Sigmoid colon (tissue), 7 donors: ENCODE results near the gene ROCK1. TPM values are rescaled to one million over a fixed set of nuclear protein-coding genes. Genes with fewer than 3 reads are reported as not detected.

ENCODE experiments used
- DNase-seq: peaks from one replicate; pipeline ENCODE4 v3.0.0-alpha.2; 2019
- H3K27ac ChIP-seq, 4 donors: fragments of 200-600 bp; sonication (generic); one replicate each; pipeline ENCODE4 v1.5.1; 2016 to 2019; ENCODE audit warnings: mild to moderate bottlenecking in 1 of 4
- H3K27me3 ChIP-seq, 3 donors: fragments of 200-600 bp; sonication (generic); one replicate each; pipeline ENCODE4 v1.5.1; 2019; ENCODE audit warnings: mild to moderate bottlenecking in 1 of 3
- H3K36me3 ChIP-seq, 4 donors: fragments of 200-600 bp; sonication (generic); one replicate each; pipeline ENCODE4 v1.5.1; 2016 to 2019
- H3K4me1 ChIP-seq, 4 donors: fragments of 200-600 bp; sonication (generic); one replicate each; pipeline ENCODE4 v1.5.1; 2017 to 2019
- H3K4me3 ChIP-seq, 4 donors: fragments of 200-600 bp; sonication (generic); one replicate each; pipeline ENCODE4 v1.5.1; 2017 to 2019; ENCODE audit warnings: mild to moderate bottlenecking in 2 of 4, moderate library complexity in 1 of 4
- H3K9me3 ChIP-seq, 4 donors: fragments of 200-600 bp in 3 of 4; sonication (generic) in 3 of 4; one replicate each; pipeline versions ENCODE4 v1.5.1 to v1.6.1; 2013 to 2019
- EP300 ChIP-seq, 4 donors: sonication (generic); formaldehyde crosslinking; IDR thresholded peaks; one replicate each; pipeline ENCODE4 v1.6.1; 2017; ENCODE audit warnings: antibody characterized with exemption in 4 of 4
- POLR2A ChIP-seq, 2 donors: fragments of 450-650 bp; IDR thresholded peaks; one replicate each; pipeline ENCODE4 v1.6.1; 2016; ENCODE audit warnings: antibody characterized with exemption in 2 of 2, mild to moderate bottlenecking in 2 of 2, moderate library complexity in 2 of 2
- POLR2AphosphoS5 ChIP-seq, 4 donors: sonication (generic); formaldehyde crosslinking; IDR thresholded peaks; one replicate each; pipeline ENCODE4 v1.6.1; 2017; ENCODE audit warnings: antibody characterized with exemption in 4 of 4
- WGBS, 2 donors: extraction: QIAGEN DNeasy Blood & Tissue Kit; methylation state at CpG; one replicate each; pipeline ENCODE4 v1.1.7; 2013; 5-methylcytosine and 5-hydroxymethylcytosine counted together
- intact Hi-C: fragments of 100-400 bp; cut with DNase I; formaldehyde crosslinking; loops from one replicate; pipeline ENCODE4 v1.15.1; 2023
- polyA plus RNA-seq, 3 donors: library from polyadenylated mRNA; stranded (reverse); fragments of 200-250 nt; gene quantifications; one replicate each; pipeline ENCODE4 v1.2.3, GENCODE V29; 2013
- total RNA-seq, 4 donors: library from RNA; depleted of rRNA; stranded (reverse); fragments of >200 nt; gene quantifications; one replicate each; pipeline ENCODE4 v1.1.0, GENCODE V29; 2016
- TF ChIP-seq, protein P1 (sequence below), 4 experiments: fragments of 450-650 bp in 3 of 4; fragments of 200-600 bp in 1 of 4; IDR thresholded peaks; one replicate each; pipeline ENCODE4 v1.5.1; 2016 to 2019; ENCODE audit warnings: antibody characterized with exemption in 4 of 4, mild to moderate bottlenecking in 3 of 4, moderate library complexity in 2 of 4
- donor health status: healthy with polysubstance abuse.
- donor health status: Bipolar disorder and iron deficiency.
- donor health status: healthy.

Gene ROCK1
- total and polyA plus RNA-seq, 7 donors = 7.8 to 86.7 (median 55.8) TPM

DNA sequence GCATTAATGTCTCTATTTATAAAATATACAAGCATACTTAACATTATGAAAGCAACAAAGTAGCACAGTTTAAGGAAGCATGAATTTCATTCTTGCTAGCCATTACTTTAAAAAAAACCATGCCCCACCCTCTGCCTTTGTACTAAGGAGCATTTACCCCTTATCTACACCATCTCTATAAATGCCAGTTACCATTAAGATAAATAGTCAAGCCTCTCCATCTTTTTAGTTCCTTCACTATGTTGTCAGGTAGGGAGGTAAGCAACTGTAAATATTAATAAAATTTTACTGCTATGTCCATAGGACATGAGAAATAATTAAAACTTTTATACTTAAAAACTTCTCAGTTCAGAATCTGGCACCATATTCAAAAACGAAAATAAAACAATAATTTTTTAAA lies 42.1 kb downstream of the ROCK1 start:
- H3K36me3 ChIP-seq = no peaks in the 10 kb centered on the region
- WGBS, 2 donors = 85 to 94% methylated on average over 1 of the region's 1 CpG
- H3K27ac ChIP-seq = no peak overlapping the region
- DNase-seq = no peak
- no peaks in the 10 kb centered on the region for H3K27me3 ChIP-seq
- intact Hi-C loops = no loop called here
- H3K9me3 ChIP-seq = no peaks in the 10 kb centered on the region
- H3K4me1 ChIP-seq = peaks cover 0 to 22% (median 13%) of the 10 kb centered on the region in 4 donors
- TF ChIP-seq POLR2AphosphoS5 (IDR thresholded peaks at IDR 0.05) = no peak
- TF ChIP-seq POLR2A (IDR thresholded peaks at IDR 0.05) = no peak
- TF ChIP-seq, protein P1, sequence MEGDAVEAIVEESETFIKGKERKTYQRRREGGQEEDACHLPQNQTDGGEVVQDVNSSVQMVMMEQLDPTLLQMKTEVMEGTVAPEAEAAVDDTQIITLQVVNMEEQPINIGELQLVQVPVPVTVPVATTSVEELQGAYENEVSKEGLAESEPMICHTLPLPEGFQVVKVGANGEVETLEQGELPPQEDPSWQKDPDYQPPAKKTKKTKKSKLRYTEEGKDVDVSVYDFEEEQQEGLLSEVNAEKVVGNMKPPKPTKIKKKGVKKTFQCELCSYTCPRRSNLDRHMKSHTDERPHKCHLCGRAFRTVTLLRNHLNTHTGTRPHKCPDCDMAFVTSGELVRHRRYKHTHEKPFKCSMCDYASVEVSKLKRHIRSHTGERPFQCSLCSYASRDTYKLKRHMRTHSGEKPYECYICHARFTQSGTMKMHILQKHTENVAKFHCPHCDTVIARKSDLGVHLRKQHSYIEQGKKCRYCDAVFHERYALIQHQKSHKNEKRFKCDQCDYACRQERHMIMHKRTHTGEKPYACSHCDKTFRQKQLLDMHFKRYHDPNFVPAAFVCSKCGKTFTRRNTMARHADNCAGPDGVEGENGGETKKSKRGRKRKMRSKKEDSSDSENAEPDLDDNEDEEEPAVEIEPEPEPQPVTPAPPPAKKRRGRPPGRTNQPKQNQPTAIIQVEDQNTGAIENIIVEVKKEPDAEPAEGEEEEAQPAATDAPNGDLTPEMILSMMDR (IDR thresholded peaks at IDR 0.05) = no peak
- TF ChIP-seq EP300 (IDR thresholded peaks at IDR 0.05) = no peak
- no peak overlapping the region for H3K4me3 ChIP-seq

- intact Hi-C loops = no loop called here
- TF ChIP-seq POLR2AphosphoS5 (IDR thresholded peaks at IDR 0.05) (no peak), POLR2A (IDR thresholded peaks at IDR 0.05) (no peak), EP300 (IDR thresholded peaks at IDR 0.05) (no peak)
- TF ChIP-seq, protein P1 (IDR thresholded peaks at IDR 0.05) = no peak
- no peak for DNase-seq
- Histone ChIP-seq H3K4me3 (no peak overlapping the region), H3K9me3 (no peaks in the 10 kb centered on the region), H3K36me3 (no peaks in the 10 kb centered on the region), H3K27me3 (no peaks in the 10 kb centered on the region), H3K4me1 (no peaks in the 10 kb centered on the region), H3K27ac (no peak overlapping the region)
Measured at GRCh38 chr18:21064347-21064746, 47.3 kb downstream of the ROCK1 start.

GRCh38 chr18:21063011-21063410 lies 48.6 kb downstream of the ROCK1 start:
- 29 to 67% methylated on average over 1 of the region's 1 CpG for WGBS, 2 donors
- Histone ChIP-seq H3K27me3 (no peaks in the 10 kb centered on the region), H3K4me3 (no peak overlapping the region), H3K27ac (no peak overlapping the region), H3K4me1 (no peaks in the 10 kb centered on the region), H3K9me3 (no peaks in the 10 kb centered on the region), H3K36me3 (no peaks in the 10 kb centered on the region)
- TF ChIP-seq POLR2AphosphoS5 (IDR thresholded peaks at IDR 0.05) = no peak
- no peak for TF ChIP-seq POLR2A (IDR thresholded peaks at IDR 0.05)
- TF ChIP-seq EP300 (IDR thresholded peaks at IDR 0.05) = no peak
- TF ChIP-seq, protein P1 (IDR thresholded peaks at IDR 0.05) = no peak
- no peak for DNase-seq
- intact Hi-C loops = no loop called here

DNA sequence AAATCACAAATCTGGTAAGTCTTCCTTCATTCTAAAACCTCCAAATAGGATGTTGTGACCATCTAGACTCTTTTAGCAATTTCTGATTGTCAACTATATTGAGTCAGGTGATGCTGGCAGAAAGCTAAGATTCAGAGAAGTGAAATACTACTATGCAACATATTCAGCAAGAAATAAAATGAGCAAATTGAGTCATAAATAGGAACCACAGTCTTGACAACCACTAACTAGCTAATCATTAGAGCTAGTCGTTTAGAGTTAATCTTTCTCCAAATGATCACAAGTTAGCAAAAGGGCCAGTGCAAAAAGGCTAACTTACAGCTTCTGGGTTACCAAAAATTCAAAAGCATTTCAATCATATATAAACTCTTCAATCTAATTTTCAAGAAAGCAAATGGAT lies 54.5 kb downstream of the ROCK1 start:
- Histone ChIP-seq H3K27ac (no peak overlapping the region), H3K9me3 (no peaks in the 10 kb centered on the region), H3K4me1 (peaks cover 0 to 25% (median 19%) of the 10 kb centered on the region in 4 donors), H3K36me3 (no peaks in the 10 kb centered on the region), H3K4me3 (no peak overlapping the region), H3K27me3 (no peaks in the 10 kb centered on the region)
- no peak for TF ChIP-seq POLR2AphosphoS5 (IDR thresholded peaks at IDR 0.05)
- TF ChIP-seq, protein P1 (IDR thresholded peaks at IDR 0.05) = no peak
- no peak for TF ChIP-seq EP300 (IDR thresholded peaks at IDR 0.05)
- no peak for TF ChIP-seq POLR2A (IDR thresholded peaks at IDR 0.05)
- no peak for DNase-seq
- intact Hi-C loops = no loop called here
- WGBS, 2 donors = 87 to 93% methylated on average over 1 of the region's 1 CpG

DNA sequence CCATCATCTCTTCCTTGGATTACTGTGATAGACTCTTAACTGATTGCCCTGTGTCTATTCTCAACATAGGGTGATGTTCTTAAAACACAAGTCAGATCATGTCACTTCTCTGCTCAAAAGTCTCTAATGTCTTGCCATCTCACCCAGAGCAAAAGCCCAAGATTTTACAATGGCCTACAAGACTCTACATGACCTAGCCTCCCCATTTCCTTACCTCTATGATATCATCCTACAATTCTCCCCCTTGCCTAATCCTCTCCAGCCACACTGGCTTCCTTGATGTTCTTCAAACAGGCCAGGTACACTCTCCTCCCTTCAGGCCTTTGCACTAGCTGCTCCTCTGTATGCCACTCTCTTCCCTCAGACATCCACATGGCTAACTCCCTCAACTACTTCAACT lies 55.1 kb downstream of the ROCK1 start:
- Histone ChIP-seq H3K4me1 (peaks cover 0 to 31% (median 25%) of the 10 kb centered on the region in 4 donors), H3K27ac (no peak overlapping the region), H3K4me3 (no peak overlapping the region), H3K27me3 (no peaks in the 10 kb centered on the region), H3K9me3 (no peaks in the 10 kb centered on the region), H3K36me3 (no peaks in the 10 kb centered on the region)
- TF ChIP-seq, protein P1 (IDR thresholded peaks at IDR 0.05) = no peak
- no peak for TF ChIP-seq POLR2AphosphoS5 (IDR thresholded peaks at IDR 0.05)
- intact Hi-C loops = no loop called here
- no peak for DNase-seq
